ENCODE results near the gene FBXO5. TPM values are rescaled to one million over a fixed set of nuclear protein-coding genes. Genes with fewer than 3 reads are reported as not detected.

The FBXO5 gene
- total RNA-seq, 2 experiments from 2014 or later: 3.0 to 3.3 TPM

- no peak for DNase-seq
- Histone ChIP-seq H3K27ac (ENCODE audit: low read depth in 1 of 2, low read length in 2 of 2) (no peak overlapping the region), H3K9me3 (ENCODE audit: control insufficient read depth in 1 of 2, insufficient read depth in 1 of 2, low read length in 2 of 2) (no peaks in the 10 kb centered on the region), H3K4me1 (ENCODE audit: insufficient read depth, low read length) (no peaks in the 10 kb centered on the region), H3K36me3 (ENCODE audit: insufficient read depth, low read length) (no peaks in the 10 kb centered on the region), H3K27me3 (ENCODE audit: control insufficient read depth in 1 of 2, insufficient read depth in 2 of 2, low read length in 2 of 2) (no peaks in the 10 kb centered on the region), H3K4me3 (ENCODE audit: low read length) (no peak overlapping the region)
- H3K27me3 Mint-ChIP-seq: peaks cover 9% of the 10 kb centered on the region
- TF ChIP-seq, protein P1, sequence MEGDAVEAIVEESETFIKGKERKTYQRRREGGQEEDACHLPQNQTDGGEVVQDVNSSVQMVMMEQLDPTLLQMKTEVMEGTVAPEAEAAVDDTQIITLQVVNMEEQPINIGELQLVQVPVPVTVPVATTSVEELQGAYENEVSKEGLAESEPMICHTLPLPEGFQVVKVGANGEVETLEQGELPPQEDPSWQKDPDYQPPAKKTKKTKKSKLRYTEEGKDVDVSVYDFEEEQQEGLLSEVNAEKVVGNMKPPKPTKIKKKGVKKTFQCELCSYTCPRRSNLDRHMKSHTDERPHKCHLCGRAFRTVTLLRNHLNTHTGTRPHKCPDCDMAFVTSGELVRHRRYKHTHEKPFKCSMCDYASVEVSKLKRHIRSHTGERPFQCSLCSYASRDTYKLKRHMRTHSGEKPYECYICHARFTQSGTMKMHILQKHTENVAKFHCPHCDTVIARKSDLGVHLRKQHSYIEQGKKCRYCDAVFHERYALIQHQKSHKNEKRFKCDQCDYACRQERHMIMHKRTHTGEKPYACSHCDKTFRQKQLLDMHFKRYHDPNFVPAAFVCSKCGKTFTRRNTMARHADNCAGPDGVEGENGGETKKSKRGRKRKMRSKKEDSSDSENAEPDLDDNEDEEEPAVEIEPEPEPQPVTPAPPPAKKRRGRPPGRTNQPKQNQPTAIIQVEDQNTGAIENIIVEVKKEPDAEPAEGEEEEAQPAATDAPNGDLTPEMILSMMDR (IDR thresholded peaks at IDR 0.05): no peak
- no peak overlapping the region for H3K27ac Mint-ChIP-seq
- no peak for ATAC-seq (ENCODE audit: poor library complexity)
- H3K9me3 Mint-ChIP-seq: no peaks in the 10 kb centered on the region
- intact Hi-C loops (cut with DNase I, micrococcal nuclease): loop anchor here in 1 of 2 experiments (5.0 kb wide), 1 partner anchor 66 kb away; no protein-coding TSS in a partner anchor
- no peak overlapping the region for H3K4me3 Mint-ChIP-seq
- CTCF ChIA-PET: no interaction called here
- no peaks in the 10 kb centered on the region for H3K4me1 Mint-ChIP-seq (ENCODE audit: low read depth)
- POLR2A ChIA-PET: no interaction called here
- no peaks in the 10 kb centered on the region for H3K36me3 Mint-ChIP-seq (ENCODE audit: low read depth)
Measured at GRCh38 chr6:152932865-152933264, 50.0 kb downstream of the FBXO5 start.

DNA sequence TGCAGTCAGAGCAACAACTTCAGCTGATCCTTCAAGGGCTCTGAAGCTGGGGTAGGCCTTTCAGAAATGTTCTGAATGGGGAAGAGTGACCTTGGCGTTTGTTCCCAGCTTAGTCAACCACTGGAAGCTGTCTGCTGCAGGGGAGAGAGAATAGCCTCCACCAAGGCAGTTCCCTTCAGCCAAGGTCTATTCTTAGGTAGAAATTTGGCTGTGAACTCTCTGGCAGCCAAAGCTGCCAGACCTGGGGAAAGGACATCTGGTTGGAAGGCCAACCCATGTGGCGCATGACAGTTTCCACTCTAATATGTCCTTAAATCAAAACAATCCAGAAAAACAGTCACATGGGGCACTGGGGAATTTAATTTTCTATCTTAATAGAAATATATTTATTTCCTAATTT, 60.1 kb downstream of the FBXO5 start:
- POLR2A ChIA-PET: no interaction called here
- CTCF ChIA-PET: no interaction called here
- TF ChIP-seq, protein P1 (IDR thresholded peaks at IDR 0.05): no peak

More for the DNA sequence above, 60.1 kb downstream of the FBXO5 start:
- H3K27ac Mint-ChIP-seq: no peak overlapping the region
- H3K4me3 Mint-ChIP-seq: no peak overlapping the region
- Histone ChIP-seq H3K4me3 (ENCODE audit: low read length) (no peak overlapping the region), H3K4me1 (ENCODE audit: insufficient read depth, low read length) (no peaks in the 10 kb centered on the region), H3K27ac (ENCODE audit: low read depth in 1 of 2, low read length in 2 of 2) (no peak overlapping the region), H3K9me3 (ENCODE audit: control insufficient read depth in 1 of 2, insufficient read depth in 1 of 2, low read length in 2 of 2) (no peaks in the 10 kb centered on the region), H3K27me3 (ENCODE audit: control insufficient read depth in 1 of 2, insufficient read depth in 2 of 2, low read length in 2 of 2) (no peaks in the 10 kb centered on the region), H3K36me3 (ENCODE audit: insufficient read depth, low read length) (no peaks in the 10 kb centered on the region)
- no peaks in the 10 kb centered on the region for H3K4me1 Mint-ChIP-seq (ENCODE audit: low read depth)
- intact Hi-C loops (cut with DNase I, micrococcal nuclease): no loop called here
- DNase-seq (no peak), ATAC-seq (ENCODE audit: poor library complexity) (no peak)
- no peaks in the 10 kb centered on the region for H3K36me3 Mint-ChIP-seq (ENCODE audit: low read depth)
- H3K27me3 Mint-ChIP-seq: peaks cover 38% of the 10 kb centered on the region
- H3K9me3 Mint-ChIP-seq: no peaks in the 10 kb centered on the region

Other genes with a start within 250 kb of the FBXO5 start
- gene VIP, start 232.2 kb downstream of the FBXO5 start, total RNA-seq: not detected
- gene MTRF1L, start 19.7 kb upstream of the FBXO5 start, total RNA-seq: 10 to 100 TPM in 1 of 2 experiments, 1 to 10 TPM in 1; 9.3 to 11.2 TPM
- not detected for gene RGS17, start 148.2 kb upstream of the FBXO5 start, total RNA-seq